H9 (cell line): ENCODE measurements around the gene LDLRAD4. TPM values are rescaled to one million over a fixed set of nuclear protein-coding genes. Genes with fewer than 3 reads are reported as not detected.

Source experiments
- DNase-seq: peaks from one replicate; pipeline ENCODE4 v3.0.0-alpha.2; 2017
- H2AFZ ChIP-seq: one replicate; pipeline ENCODE4 v1.6.1; 2013; ENCODE audit warnings: mild to moderate bottlenecking, low read length, control low read depth, moderate library complexity
- H2AK5ac ChIP-seq: 2 replicates; pipeline ENCODE4 v1.6.1; 2013; ENCODE audit warnings: low read length, control low read depth, mixed read lengths; ENCODE audit not compliant: insufficient read length
- H2BK120ac ChIP-seq: one replicate; pipeline ENCODE4 v1.6.1; 2013; ENCODE audit warnings: low read depth, mild to moderate bottlenecking, low read length, control low read depth, inconsistent platforms; ENCODE audit not compliant: poor library complexity, severe bottlenecking
- H2BK12ac ChIP-seq: 2 replicates; pipeline ENCODE4 v1.6.1; 2013; ENCODE audit warnings: low read length, control low read depth, mixed read lengths, low read depth; ENCODE audit not compliant: insufficient read length
- H2BK15ac ChIP-seq: 2 replicates; pipeline ENCODE4 v1.6.1; 2013; ENCODE audit warnings: low read depth, low read length, control low read depth
- H2BK20ac ChIP-seq: one replicate; pipeline ENCODE4 v1.6.1; 2013; ENCODE audit warnings: low read depth, mild to moderate bottlenecking, low read length, control low read depth, inconsistent platforms; ENCODE audit not compliant: poor library complexity, severe bottlenecking
- H2BK5ac ChIP-seq: 2 replicates; pipeline ENCODE4 v1.6.1; 2013; ENCODE audit warnings: low read length, control low read depth, mixed read lengths; ENCODE audit not compliant: insufficient read length
- H3K14ac ChIP-seq: 2 replicates; pipeline ENCODE4 v1.6.1; 2013; ENCODE audit warnings: low read length, control low read depth; ENCODE audit not compliant: insufficient read depth
- H3K18ac ChIP-seq: 2 replicates; pipeline ENCODE4 v1.6.1; 2013; ENCODE audit warnings: low read depth, mild to moderate bottlenecking, mixed read lengths, low read length, control low read depth; ENCODE audit not compliant: insufficient read length
- H3K23ac ChIP-seq: 2 replicates; pipeline ENCODE4 v1.6.1; 2013; ENCODE audit warnings: low read length, control low read depth, mixed read lengths, low read depth; ENCODE audit not compliant: insufficient read length
- H3K23me2 ChIP-seq: 2 replicates; pipeline ENCODE4 v1.6.1; 2013; ENCODE audit warnings: low read depth, mild to moderate bottlenecking, mixed read lengths, low read length, control low read depth; ENCODE audit not compliant: insufficient read length, poor library complexity, severe bottlenecking
- H3K27ac ChIP-seq: 2 replicates; pipeline ENCODE4 v1.5.1; 2013; ENCODE audit warnings: low read length, control low read depth, mixed read lengths, low read depth; ENCODE audit not compliant: insufficient read length
- H3K27me3 ChIP-seq: 2 replicates; pipeline ENCODE4 v1.6.1; 2013; ENCODE audit warnings: low read length, control low read depth, inconsistent platforms; ENCODE audit not compliant: insufficient read depth
- H3K4ac ChIP-seq: 2 replicates; pipeline ENCODE4 v1.6.1; 2013; ENCODE audit warnings: low read depth, mild to moderate bottlenecking, control low read depth, inconsistent platforms, low read length, moderate library complexity
- H3K4me1 ChIP-seq: 2 replicates; pipeline ENCODE4 v1.6.1; 2013; ENCODE audit warnings: low read length, control low read depth, inconsistent platforms; ENCODE audit not compliant: insufficient read depth
- H3K4me2 ChIP-seq: 2 replicates; pipeline ENCODE4 v1.6.1; 2013; ENCODE audit warnings: low read length, control low read depth, mixed read lengths; ENCODE audit not compliant: insufficient read length, insufficient read depth
- H3K56ac ChIP-seq: 2 replicates; pipeline ENCODE4 v1.6.1; 2013; ENCODE audit warnings: low read depth, mild to moderate bottlenecking, mixed read lengths, low read length, control low read depth; ENCODE audit not compliant: insufficient read length
- H3K79me1 ChIP-seq: 2 replicates; pipeline ENCODE4 v1.6.1; 2013; ENCODE audit warnings: low read depth, mild to moderate bottlenecking, moderate library complexity, low read length, control low read depth, inconsistent platforms; ENCODE audit not compliant: insufficient read depth, poor library complexity, severe bottlenecking
- H3K79me2 ChIP-seq: 2 replicates; pipeline ENCODE4 v1.6.1; 2013; ENCODE audit warnings: low read length, control low read depth, inconsistent platforms; ENCODE audit not compliant: insufficient read depth
- H3K9ac ChIP-seq: 2 replicates; pipeline ENCODE4 v1.6.1; 2013; ENCODE audit warnings: low read length, control low read depth, mixed read lengths; ENCODE audit not compliant: insufficient read length; ENCODE audit errors: extremely low read depth
- H3K9me3 ChIP-seq: one replicate; pipeline ENCODE4 v1.6.1; 2013; ENCODE audit warnings: low read depth, low read length, inconsistent platforms; ENCODE audit not compliant: control insufficient read depth
- H3T11ph ChIP-seq: one replicate; pipeline ENCODE4 v1.6.1; 2013; ENCODE audit warnings: mild to moderate bottlenecking, low read length, control low read depth, inconsistent platforms
- H4K20me1 ChIP-seq: one replicate; pipeline ENCODE4 v1.6.1; 2013; ENCODE audit not compliant: control insufficient read depth, insufficient read length, insufficient read depth
- H4K5ac ChIP-seq: 2 replicates; pipeline ENCODE4 v1.6.1; 2013; ENCODE audit warnings: low read depth, mild to moderate bottlenecking, mixed read lengths, low read length, control low read depth; ENCODE audit not compliant: insufficient read length
- H4K8ac ChIP-seq: replicated peaks from 2 replicates; pipeline ENCODE4 v1.6.1; 2013; ENCODE audit warnings: low read length, control low read depth, mixed read lengths, low read depth; ENCODE audit not compliant: insufficient read length
- H4K91ac ChIP-seq: 2 replicates; pipeline ENCODE4 v1.6.1; 2013; ENCODE audit warnings: low read depth, mild to moderate bottlenecking, moderate library complexity, mixed read lengths, low read length, control low read depth; ENCODE audit not compliant: insufficient read length
- H3K27ac Mint-ChIP-seq, 3 experiments: 2 replicates in 2 of 3; 3 replicates in 1 of 3; pipeline ENCODE4 v1.8.0; 2020 to 2021; ENCODE audit warnings: mixed read lengths in 3 of 3, mild to moderate bottlenecking in 1 of 3, moderate library complexity in 1 of 3
- H3K27me3 Mint-ChIP-seq: 2 replicates; pipeline ENCODE4 v1.8.0; 2021; ENCODE audit warnings: low read depth, mild to moderate bottlenecking, moderate library complexity, mixed read lengths
- H3K36me3 Mint-ChIP-seq, 3 experiments: 2 replicates in 2 of 3; 3 replicates in 1 of 3; pipeline ENCODE4 v1.8.0; 2020 to 2021; ENCODE audit warnings: low read depth in 3 of 3, mixed read lengths in 3 of 3; ENCODE audit not compliant: insufficient read depth in 1 of 3
- H3K4me1 Mint-ChIP-seq, 2 experiments: 2 replicates each; pipeline ENCODE4 v1.8.0; 2020; ENCODE audit warnings: mixed read lengths in 2 of 2
- H3K4me3 Mint-ChIP-seq, 2 experiments: 2 replicates in 1 of 2; 3 replicates in 1 of 2; pipeline ENCODE4 v1.8.0; 2020 to 2021; ENCODE audit warnings: mild to moderate bottlenecking in 2 of 2, mixed read lengths in 2 of 2, moderate library complexity in 1 of 2
- H3K9me3 Mint-ChIP-seq, 2 experiments: 2 replicates in 1 of 2; 3 replicates in 1 of 2; pipeline ENCODE4 v1.8.0; 2020; ENCODE audit warnings: mild to moderate bottlenecking in 2 of 2, mixed read lengths in 2 of 2, moderate library complexity in 1 of 2
- WGBS: extraction: QIAGEN DNeasy Blood & Tissue Kit; methylation state at CpG from one replicate; pipeline ENCODE4 v1.1.7; 2013; ENCODE audit warnings: missing lambda C conversion rate, low lambda C conversion rate, mixed read lengths; ENCODE audit not compliant: insufficient read length; ENCODE audit errors: extremely low coverage; 5-methylcytosine and 5-hydroxymethylcytosine counted together
- total RNA-seq: library from RNA; stranded (reverse); gene quantifications from 2 replicates; pipeline ENCODE4 v1.2.1, GENCODE V29; 2021
- TF ChIP-seq, protein P1 (sequence below): fragments of 200-600 bp; sonication (generic); conservative IDR thresholded peaks from 3 replicates; pipeline ENCODE4 v1.8.0; 2021; ENCODE audit warnings: antibody characterized with exemption, mild to moderate bottlenecking

The LDLRAD4 gene
- total RNA-seq, 1 experiment from 2014 or later, result 3.9 TPM

DNA sequence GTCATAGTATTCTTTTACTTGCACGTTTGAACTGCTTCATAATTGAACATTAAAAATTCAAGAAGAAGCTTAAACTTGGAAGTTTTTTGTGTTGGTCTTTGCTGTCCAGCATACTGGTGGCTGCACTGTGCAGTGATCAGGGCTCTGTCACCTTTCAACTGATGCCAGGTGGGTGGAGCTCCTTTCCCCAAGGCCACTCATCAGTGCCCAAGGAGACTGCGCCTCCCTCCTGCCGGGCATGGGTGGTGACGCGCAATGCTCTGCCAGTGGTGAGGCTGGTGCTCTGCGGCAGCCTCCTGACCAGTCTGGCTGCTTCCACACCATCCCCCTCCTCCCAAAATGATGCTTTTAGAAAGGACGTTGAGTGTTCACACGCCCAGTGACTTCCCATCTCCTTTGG is 16.0 kb upstream of the LDLRAD4 start:
- H3K9me3 ChIP-seq, result peaks cover 14% of the 10 kb centered on the region
- no peaks in the 10 kb centered on the region for H3K4me1 ChIP-seq
- H3K4me2 ChIP-seq, result no peak overlapping the region
- no peak overlapping the region for H3K4ac ChIP-seq
- no peak overlapping the region for H3K27ac ChIP-seq
- H3K23ac ChIP-seq, result no peak overlapping the region
- no peak overlapping the region for H2AFZ ChIP-seq
- peaks cover 9% of the 10 kb centered on the region; the same call in 1 of the 2 replicates for H3K27me3 Mint-ChIP-seq
- no peak overlapping the region for H2BK5ac ChIP-seq
- peaks cover 8 to 15% (median 13%) of the 10 kb centered on the region in 3 experiments for H3K36me3 Mint-ChIP-seq
- H4K20me1 ChIP-seq, result no peaks in the 10 kb centered on the region
- no peak overlapping the region for H2AK5ac ChIP-seq
- no peak overlapping the region for H3K27ac Mint-ChIP-seq
- H2BK20ac ChIP-seq, result no peak overlapping the region
- no peak overlapping the region for H3K4me3 Mint-ChIP-seq
- no peak overlapping the region for H2BK15ac ChIP-seq
- WGBS, result no CpG with 5 or more reads among the region's 8 CpGs
- H3K9me3 Mint-ChIP-seq, result peaks cover 28 to 31% of the 10 kb centered on the region in 2 experiments
- no peaks in the 10 kb centered on the region for H3K23me2 ChIP-seq
- no peak overlapping the region for H3T11ph ChIP-seq
- no peak overlapping the region for H4K91ac ChIP-seq
- no peak overlapping the region for H2BK12ac ChIP-seq
- no peaks in the 10 kb centered on the region for H3K4me1 Mint-ChIP-seq
- H3K14ac ChIP-seq, result no peak overlapping the region
- TF ChIP-seq, protein P1, sequence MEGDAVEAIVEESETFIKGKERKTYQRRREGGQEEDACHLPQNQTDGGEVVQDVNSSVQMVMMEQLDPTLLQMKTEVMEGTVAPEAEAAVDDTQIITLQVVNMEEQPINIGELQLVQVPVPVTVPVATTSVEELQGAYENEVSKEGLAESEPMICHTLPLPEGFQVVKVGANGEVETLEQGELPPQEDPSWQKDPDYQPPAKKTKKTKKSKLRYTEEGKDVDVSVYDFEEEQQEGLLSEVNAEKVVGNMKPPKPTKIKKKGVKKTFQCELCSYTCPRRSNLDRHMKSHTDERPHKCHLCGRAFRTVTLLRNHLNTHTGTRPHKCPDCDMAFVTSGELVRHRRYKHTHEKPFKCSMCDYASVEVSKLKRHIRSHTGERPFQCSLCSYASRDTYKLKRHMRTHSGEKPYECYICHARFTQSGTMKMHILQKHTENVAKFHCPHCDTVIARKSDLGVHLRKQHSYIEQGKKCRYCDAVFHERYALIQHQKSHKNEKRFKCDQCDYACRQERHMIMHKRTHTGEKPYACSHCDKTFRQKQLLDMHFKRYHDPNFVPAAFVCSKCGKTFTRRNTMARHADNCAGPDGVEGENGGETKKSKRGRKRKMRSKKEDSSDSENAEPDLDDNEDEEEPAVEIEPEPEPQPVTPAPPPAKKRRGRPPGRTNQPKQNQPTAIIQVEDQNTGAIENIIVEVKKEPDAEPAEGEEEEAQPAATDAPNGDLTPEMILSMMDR, result no peak
- no peaks in the 10 kb centered on the region for H3K27me3 ChIP-seq
- no peaks in the 10 kb centered on the region for H3K79me2 ChIP-seq
- no peak overlapping the region for H3K18ac ChIP-seq
- H4K5ac ChIP-seq, result no peak overlapping the region
- DNase-seq, result no peak
- no peak overlapping the region for H3K9ac ChIP-seq
- no peak overlapping the region for H2BK120ac ChIP-seq
- no peak overlapping the region for H3K56ac ChIP-seq
- H3K79me1 ChIP-seq, result no peaks in the 10 kb centered on the region
- no peak overlapping the region for H4K8ac ChIP-seq
